HuH-7 (cell line): ENCODE data around the gene ODAD2.
"Not testable (repeated sequence)": the region's sequence is repeated elsewhere in the genome, so short reads cannot be mapped to it uniquely, and the experiment has no call there.

Experiments used
- DNase-seq: peaks from one replicate; pipeline ENCODE4 v3.0.0; 2011; ENCODE audit warnings: low spot score

ODAD2 gene

DNA sequence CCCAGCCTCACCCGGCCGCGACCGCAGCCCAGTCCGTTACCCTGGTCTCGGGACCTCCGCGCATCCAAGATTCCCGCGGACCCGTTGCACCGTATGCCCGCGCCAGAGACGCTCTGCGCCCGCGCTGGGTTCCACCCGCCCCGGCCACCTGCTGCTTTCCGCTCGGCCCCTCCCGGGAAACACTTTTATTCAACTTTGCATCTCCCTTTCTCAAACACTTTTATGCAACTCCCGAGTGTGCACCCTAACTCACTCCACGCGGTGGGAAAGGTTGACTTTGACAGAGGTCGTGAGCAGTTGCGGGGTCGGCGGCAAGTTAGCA is at the start of gene ODAD2:
TSS of gene ODAD2 (minus strand) at position 126 of the 322 bp plus-strand sequence. CDS start 3,937 bp downstream, outside the sequence.
- no peak for DNase-seq

- no peak for DNase-seq
These were observed 48.2 kb upstream of the ODAD2 start for GRCh38 chr10:28047061-28047460.

- no peak for DNase-seq
These were observed 47.7 kb upstream of the ODAD2 start for GRCh38 chr10:28046579-28046978.

- DNase-seq: no peak
These were observed 45.1 kb upstream of the ODAD2 start for GRCh38 chr10:28043941-28044340.

- DNase-seq: no peak
These were observed 37.7 kb upstream of the ODAD2 start for GRCh38 chr10:28036587-28036986.

DNA sequence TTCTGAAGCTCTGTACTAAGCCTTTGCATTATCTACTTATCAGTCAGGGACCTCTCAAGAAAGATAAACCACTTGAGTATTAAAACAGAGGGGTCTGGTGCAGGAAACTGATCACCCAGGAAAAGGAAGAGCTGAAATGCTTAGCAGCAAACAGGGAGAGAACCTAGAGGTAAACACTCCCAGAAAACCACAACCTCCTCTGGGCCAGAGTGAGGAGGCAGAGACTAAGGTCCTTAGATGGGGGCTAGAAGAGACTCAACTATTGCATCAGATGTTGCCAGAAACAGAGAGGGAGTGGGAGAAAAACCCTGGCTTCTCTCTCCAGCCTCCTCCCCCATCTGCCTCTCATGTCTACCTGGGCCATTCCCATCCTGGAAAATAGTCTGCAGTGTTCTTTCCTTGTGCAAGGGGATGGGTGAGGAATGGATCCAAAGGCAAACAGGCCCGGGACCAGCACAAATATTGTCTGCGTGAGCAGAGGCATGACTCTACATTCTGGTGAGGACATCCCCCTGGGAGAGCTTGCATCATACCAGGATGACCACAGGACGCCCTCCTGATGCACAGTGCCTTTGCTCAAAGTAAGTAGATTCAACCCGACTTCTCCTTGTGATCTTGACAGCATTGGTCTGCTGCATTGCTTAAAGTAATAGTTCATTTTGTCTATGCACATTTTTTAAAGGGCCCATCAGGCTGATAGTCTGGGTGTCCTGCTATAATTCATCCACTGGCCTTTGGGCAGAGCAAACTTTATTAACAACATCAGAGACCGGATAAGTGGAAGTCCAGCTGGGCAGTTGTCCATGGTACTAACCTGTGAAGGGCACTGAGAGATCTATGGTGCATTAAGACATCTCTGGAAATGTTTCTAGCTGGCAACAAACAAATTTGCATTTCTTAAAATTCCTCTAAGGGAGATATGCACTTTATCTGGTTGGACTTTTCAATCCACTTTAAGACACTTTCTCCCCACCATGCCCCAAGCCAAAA is 22.4 kb upstream of the ODAD2 start:
- DNase-seq: no peak

DNA sequence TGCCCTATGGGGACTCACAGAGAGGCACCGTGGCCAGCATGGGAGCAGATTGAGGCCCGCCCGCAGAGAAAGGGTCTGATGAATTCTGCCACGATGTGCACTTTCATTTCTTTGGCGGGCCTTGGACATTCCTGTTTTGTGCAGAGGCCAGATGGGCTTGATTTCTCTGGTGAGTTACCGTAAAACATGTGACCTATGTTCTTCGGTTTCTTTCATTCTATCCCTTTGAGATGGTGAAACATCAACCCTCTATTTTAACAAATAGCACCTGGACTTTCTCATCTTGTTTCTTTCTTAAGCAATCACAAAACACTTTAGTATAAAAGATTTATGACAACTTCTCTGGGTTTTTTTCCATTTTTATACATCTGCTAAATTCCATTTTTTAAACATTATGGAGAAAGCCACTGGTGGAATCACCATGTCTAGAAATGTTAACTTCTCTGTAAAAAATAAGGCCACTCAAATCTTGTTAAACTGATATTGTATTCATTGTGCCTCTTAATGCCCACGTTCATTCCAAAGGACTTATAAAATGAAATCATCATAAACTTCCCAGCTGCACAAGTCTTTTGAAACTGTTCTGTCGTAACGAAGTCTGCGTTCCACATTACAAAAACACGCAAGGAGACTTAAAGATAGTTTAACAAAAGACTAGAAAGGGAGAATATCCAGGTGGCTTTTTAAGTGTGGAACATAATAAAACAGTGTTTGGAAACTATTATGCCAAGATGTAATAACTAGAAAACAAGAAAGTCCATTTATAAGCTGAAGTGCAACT is 21.4 kb upstream of the ODAD2 start:
- DNase-seq: no peak

DNA sequence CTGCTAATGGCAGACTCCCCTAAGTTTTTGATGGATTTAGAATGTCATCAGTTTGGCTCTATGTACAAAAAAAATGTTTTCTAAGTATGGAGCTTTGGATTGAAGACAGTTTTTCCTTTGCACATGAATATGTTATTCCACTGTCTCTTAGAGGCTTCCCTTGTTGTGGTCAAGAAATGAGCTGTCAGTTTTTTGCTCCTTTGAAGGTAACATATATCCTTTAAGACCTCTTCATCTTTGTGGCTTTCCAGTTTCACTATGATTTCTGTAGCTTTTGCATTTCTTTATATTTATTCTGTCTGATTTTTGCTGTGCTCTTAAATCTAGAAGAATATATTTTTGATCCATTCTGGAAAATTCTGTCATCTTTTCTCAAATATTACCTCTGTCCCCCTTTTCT is 15.8 kb upstream of the ODAD2 start:
- DNase-seq: no peak

DNA sequence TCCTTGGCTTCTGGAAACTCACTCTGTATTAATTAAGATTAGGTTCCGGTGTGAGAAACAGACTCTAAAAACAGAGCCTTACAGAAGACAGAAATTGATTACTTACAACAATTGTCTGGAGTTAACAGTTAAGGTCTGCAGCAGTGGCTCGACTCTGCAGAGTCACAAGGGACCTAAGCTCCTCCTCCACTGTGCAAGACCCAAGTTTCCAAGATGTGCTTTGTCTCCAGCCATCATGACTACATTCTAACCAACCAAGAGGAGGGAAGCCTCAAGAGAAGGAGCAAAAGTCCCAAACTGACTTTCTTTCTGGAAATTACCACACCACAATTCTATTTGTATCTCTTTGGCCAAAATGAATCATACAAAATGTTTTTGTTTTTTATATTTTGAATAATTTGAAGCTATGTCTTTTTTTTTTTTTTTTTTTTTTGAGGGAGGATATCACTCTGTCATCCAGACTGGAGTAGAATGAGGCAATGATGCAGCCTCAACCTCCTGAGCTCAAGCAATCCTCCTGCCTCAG is 14.2 kb upstream of the ODAD2 start:
- DNase-seq: no peak

DNA sequence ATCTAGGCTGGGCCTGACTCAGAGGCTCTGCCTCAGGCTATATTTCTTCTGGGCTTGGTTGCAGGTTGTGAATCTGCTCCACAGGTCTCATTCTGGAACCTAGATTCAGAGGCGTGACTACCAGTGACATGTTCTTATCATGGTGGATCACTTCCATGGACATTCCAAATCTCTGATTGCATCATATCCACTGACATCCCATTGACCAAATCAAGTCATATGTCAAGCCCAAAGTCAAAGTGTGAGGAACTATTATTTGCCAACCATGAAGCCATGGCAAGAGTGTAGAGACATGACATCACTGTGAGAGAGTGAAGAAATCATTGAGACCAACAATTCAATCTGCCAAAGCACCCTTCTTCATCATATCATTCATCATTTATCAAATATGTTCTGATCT is 11.9 kb upstream of the ODAD2 start:
- no peak for DNase-seq

DNA sequence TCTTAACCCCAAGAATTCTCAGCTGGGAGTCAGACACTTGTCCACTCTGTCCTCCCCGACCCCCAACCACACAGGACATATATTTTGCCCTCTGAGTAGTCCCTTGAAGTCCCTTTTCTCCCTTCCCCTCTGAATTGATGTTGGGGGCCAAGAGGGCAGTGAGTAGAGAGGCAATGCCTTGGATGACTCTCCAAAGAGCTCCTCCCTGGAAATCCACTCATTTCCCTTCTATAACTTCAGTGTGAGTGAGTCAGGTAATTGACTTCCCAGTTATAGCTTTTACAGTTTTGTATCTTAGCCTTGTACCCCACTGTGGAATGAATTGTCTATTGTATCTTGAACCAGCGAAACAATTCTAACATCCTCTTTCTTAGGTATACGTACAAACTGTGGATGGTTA is 9.2 kb upstream of the ODAD2 start:
- DNase-seq: no peak

- DNase-seq: no peak
These were observed 2.5 kb upstream of the ODAD2 start for GRCh38 chr10:28001353-28001752.

DNA sequence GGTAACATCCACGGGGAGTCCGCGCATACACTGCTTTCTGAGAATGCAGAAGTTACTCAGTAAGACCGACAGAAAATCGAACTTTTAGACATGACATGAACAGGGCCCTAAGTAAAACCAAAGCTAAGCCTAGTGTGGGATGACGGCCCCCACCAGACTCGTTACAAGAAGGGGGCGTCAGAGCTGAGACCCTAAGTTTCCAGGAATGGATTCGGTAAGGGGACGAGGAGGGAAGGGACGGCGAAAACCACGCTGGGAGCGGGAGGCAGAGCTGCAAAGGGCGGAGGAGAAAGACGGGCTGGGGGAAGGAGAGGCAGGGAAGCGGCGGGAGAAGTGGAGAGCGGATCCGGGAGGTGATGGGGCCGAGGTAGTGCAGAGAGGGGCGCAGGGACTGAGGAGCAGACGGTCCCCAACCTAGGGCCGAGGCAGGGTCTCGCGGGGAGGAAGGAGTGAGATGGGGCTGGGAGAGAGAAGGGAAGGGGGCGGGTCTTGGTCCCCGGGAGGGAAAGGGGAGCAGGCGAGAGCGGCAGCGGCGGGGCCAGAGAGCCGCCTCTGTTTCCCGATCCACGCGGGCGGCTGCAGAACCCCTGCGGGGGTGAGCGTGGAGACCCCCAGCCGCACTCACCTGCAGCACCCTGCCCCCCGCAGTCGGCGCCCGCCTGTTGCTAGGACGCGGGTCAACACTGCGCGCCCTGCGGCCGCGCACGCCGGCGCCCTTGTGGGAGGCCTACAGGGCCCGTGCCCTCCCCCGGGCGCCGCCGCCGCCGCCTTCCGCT is 513 bp downstream of the ODAD2 start:
- DNase-seq: no peak

- DNase-seq: no peak
These were observed 1.1 kb downstream of the ODAD2 start for GRCh38 chr10:27997865-27998177.

DNA sequence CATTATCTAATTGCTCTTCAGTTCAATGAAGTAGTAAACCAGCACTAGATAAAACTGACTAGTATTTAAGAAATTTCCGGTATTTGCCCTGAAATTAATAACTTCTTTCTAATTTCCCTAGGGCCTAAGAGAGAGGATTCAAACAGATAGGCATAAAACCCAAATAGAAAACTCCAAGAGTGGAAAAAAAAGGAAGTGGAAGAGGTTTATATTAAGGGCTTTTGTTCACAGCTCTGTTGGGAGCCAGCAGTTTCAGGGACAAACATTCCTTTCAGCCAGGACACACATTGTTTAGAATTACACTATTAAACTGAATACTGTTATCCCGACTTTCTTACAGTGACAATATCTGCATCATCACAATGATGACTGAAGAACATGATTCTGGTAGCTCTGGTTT is 3.6 kb downstream of the ODAD2 start:
- DNase-seq: no peak

DNA sequence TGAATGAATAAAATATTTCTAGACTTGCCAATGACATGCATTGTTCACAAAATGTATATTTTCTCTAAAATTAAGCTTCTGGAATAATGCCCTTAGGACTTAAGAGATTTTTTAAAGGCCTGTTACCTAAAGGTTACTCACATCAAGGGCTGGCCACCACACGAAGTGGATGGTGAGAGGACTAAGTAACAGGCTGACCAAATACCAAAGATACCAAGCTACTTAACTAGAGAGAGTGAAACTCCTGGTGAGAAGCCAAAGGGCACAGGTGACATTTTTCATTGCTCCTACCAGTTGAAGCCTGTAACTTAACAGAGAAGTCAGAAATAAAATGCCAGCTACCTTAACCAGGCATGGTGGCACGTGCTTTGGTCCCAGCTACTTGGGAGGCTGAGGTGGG is 9.5 kb downstream of the ODAD2 start:
- DNase-seq: not testable (repeated sequence)

DNA sequence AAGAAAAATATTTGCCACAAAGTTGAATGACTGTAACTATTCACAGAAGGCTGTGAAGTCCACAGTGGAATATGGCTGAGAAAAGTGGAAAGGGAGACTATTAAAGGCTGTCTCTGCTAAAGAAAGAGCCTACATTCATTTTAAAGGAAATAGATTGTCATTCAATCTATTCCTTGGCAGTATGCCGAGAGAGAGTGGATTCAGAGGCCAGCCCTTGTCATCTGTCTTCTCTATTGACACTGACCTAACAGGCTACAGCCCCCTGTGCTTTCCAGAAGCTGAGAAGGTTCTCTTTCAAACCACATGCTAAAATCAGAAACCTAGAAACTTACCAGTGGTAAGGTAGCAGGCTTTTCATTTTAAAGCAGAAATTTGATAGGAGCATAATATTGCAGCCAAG is 12.1 kb downstream of the ODAD2 start:
- no peak for DNase-seq

- DNase-seq: no peak
These were observed 15.9 kb downstream of the ODAD2 start for GRCh38 chr10:27982875-27983543.

- DNase-seq: no peak
These were observed 17.1 kb downstream of the ODAD2 start for GRCh38 chr10:27981744-27982143.

GRCh38 chr10:27970795-27971194 is 28.1 kb downstream of the ODAD2 start:
- DNase-seq: not testable (repeated sequence)

DNA sequence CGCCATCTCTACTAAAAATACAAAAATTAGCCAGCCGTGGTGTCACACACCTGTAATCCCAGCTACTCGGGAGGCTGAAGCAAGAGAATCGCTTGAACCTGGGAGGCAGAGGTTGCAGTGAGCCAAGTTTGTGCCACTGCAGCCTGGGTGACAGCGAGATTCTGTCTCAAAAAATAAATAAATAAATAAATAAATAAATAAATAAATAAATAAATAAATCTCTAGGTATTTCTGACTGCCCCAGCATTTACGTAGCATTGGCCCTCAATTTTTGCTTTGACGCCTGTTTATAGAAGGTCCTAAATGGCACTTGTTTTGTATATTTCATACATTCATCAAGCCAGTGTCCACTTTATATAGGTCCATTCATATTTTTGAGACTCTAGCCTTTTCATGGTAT is 28.9 kb downstream of the ODAD2 start:
- DNase-seq: not testable (repeated sequence)
